Stimulated activated CD8-positive, alpha-beta memory T cell treated with anti-CD3 and anti-CD28 coated beads, Interleukin-4, amount 100 ng/mL, for 1 hour (primary cell): Measurements from ENCODE around the gene KRT2.

ENCODE experiments used
- DNase-seq, 2 donors: peaks; one replicate each; pipeline ENCODE4 v3.0.0-alpha.2; 2020; ENCODE audit warnings: low read depth in 2 of 2, low spot score in 1 of 2

Gene KRT2

GRCh38 chr12:52617403-52617785 lies 34.6 kb downstream of the KRT2 start:
- no peak for DNase-seq

- DNase-seq = no peak
Observed at GRCh38 chr12:52616680-52617402, 35.2 kb downstream of the KRT2 start.

- DNase-seq = no peak
Observed at GRCh38 chr12:52615912-52616311, 36.1 kb downstream of the KRT2 start.

- no peak for DNase-seq
Observed at GRCh38 chr12:52615208-52615868, 36.7 kb downstream of the KRT2 start.

GRCh38 chr12:52614381-52615207 lies 37.4 kb downstream of the KRT2 start:
- no peak for DNase-seq

- DNase-seq = no peak
Observed at GRCh38 chr12:52613384-52614030, 38.5 kb downstream of the KRT2 start.

GRCh38 chr12:52612431-52613383 lies 39.3 kb downstream of the KRT2 start:
- DNase-seq = no peak

- no peak for DNase-seq
Observed at GRCh38 chr12:52611080-52611468, 40.9 kb downstream of the KRT2 start.

GRCh38 chr12:52608826-52609630 lies 43.0 kb downstream of the KRT2 start:
- no peak for DNase-seq

- DNase-seq = no peak
Observed at GRCh38 chr12:52608161-52608560, 43.9 kb downstream of the KRT2 start.

GRCh38 chr12:52607314-52607713 lies 44.7 kb downstream of the KRT2 start:
- DNase-seq = no peak

- DNase-seq = no peak
Observed at GRCh38 chr12:52606581-52607218, 45.3 kb downstream of the KRT2 start.

- no peak for DNase-seq
Observed at GRCh38 chr12:52606096-52606495, 45.9 kb downstream of the KRT2 start.

- DNase-seq = no peak
Observed at GRCh38 chr12:52605542-52605941, 46.5 kb downstream of the KRT2 start.

- DNase-seq = no peak
Observed at GRCh38 chr12:52604859-52605258, 47.2 kb downstream of the KRT2 start.

GRCh38 chr12:52603314-52603713 lies 48.7 kb downstream of the KRT2 start:
- DNase-seq = no peak

GRCh38 chr12:52602552-52602951 lies 49.5 kb downstream of the KRT2 start:
- DNase-seq = no peak

GRCh38 chr12:52601671-52602070 lies 50.3 kb downstream of the KRT2 start:
- DNase-seq = no peak

- no peak for DNase-seq
Observed at GRCh38 chr12:52600941-52601481, 51.0 kb downstream of the KRT2 start, which contains the start of gene KRT72. TSS of gene KRT72 (minus strand) at chr12:52601463. CDS start at chr12:52601452, 11 bp downstream.
